Breast epithelium (tissue), 4 donors: Measurements from ENCODE around the gene C1orf105. TPM values are rescaled to one million over a fixed set of nuclear protein-coding genes. Genes with fewer than 3 reads are reported as not detected.
"Not testable (repeated sequence)": the region's sequence is repeated elsewhere in the genome, so short reads cannot be mapped to it uniquely, and the experiment has no call there.

Source experiments
- DNase-seq, 2 donors: peaks; one replicate each; pipeline ENCODE4 v3.0.0-alpha.2; 2019; ENCODE audit warnings: low spot score in 2 of 2
- H3K27ac ChIP-seq, 2 donors: fragments of 200-600 bp; sonication (generic) in 1 of 2; one replicate each; pipeline ENCODE4 v1.5.1; 2016 to 2019; ENCODE audit warnings: mild to moderate bottlenecking in 1 of 2
- H3K27me3 ChIP-seq, 2 donors: fragments of 200-600 bp; sonication (generic) in 1 of 2; one replicate each; pipeline versions ENCODE4 v1.5.1 to v1.6.0; 2017 to 2019; ENCODE audit warnings: control low read depth in 1 of 2, mild to moderate bottlenecking in 1 of 2
- H3K36me3 ChIP-seq: fragments of 200-600 bp; one replicate; pipeline ENCODE4 v1.5.1; 2019
- H3K4me1 ChIP-seq, 2 donors: fragments of 200-600 bp; sonication (generic); one replicate each; pipeline ENCODE4 v1.5.1; 2016 to 2019; ENCODE audit warnings: control low read depth in 1 of 2
- H3K4me3 ChIP-seq, 3 donors: fragments of 200-600 bp; sonication (generic); 1 replicate in 2 of 3; 2 replicates in 1 of 3; pipeline ENCODE4 v1.5.1; 2016 to 2019; ENCODE audit warnings: mild to moderate bottlenecking in 3 of 3, moderate library complexity in 2 of 3
- H3K9me3 ChIP-seq, 2 donors: fragments of 200-600 bp; sonication (generic) in 1 of 2; one replicate each; pipeline ENCODE4 v1.5.1; 2016 to 2019; ENCODE audit warnings: control low read depth in 1 of 2
- POLR2A ChIP-seq: fragments of 450-650 bp; IDR thresholded peaks from one replicate; pipeline ENCODE4 v1.6.1; 2016; ENCODE audit warnings: antibody characterized with exemption, mild to moderate bottlenecking, moderate library complexity
- POLR2AphosphoS5 ChIP-seq, 3 donors: sonication (generic); formaldehyde crosslinking; IDR thresholded peaks; one replicate each; pipeline ENCODE4 v1.6.1; 2017; ENCODE audit warnings: antibody characterized with exemption in 3 of 3
- intact Hi-C: fragments of 100-400 bp; cut with DNase I; formaldehyde crosslinking; loops from one replicate; pipeline ENCODE4 v1.15.1; 2023; ENCODE audit warnings: low total_unique reads
- total RNA-seq, 3 donors: library from RNA; depleted of rRNA; stranded (reverse); fragments of >200 nt; gene quantifications; one replicate each; pipeline ENCODE4 v1.1.0, GENCODE V29; 2016
- TF ChIP-seq, protein P1 (sequence below), 3 donors: fragments of 450-650 bp; IDR thresholded peaks; one replicate each; pipeline ENCODE4 v1.5.1; 2016 to 2017; ENCODE audit warnings: antibody characterized with exemption in 3 of 3, mild to moderate bottlenecking in 3 of 3, moderate library complexity in 3 of 3

C1orf105 gene
- total RNA-seq, 3 donors from 2014 or later: not detected

DNA sequence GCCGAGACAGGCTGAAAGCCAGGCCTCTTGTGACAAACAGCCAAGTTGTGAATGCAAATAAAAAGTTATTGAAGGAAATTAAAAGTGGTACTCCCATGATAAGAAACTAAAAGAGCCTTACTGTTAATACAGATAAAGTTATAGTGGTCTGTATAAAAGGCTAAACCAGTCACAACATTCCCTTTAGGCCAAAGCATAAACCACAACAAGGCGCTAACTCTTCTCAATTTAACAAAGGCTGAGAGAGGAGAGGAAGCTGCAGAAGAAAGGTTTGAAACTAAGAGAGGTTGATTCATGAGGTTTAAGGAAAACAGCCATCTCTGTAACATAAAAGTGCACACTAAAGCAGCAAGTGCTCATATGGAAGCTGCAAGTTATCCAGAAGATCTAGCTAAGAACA is 10.7 kb downstream of the C1orf105 start:
- H3K27ac ChIP-seq: peak overlapping the region in 1 of 2 donors; percentile 80
- no peaks in the 10 kb centered on the region for H3K27me3 ChIP-seq
- H3K36me3 ChIP-seq: no peaks in the 10 kb centered on the region
- no peak overlapping the region for H3K4me3 ChIP-seq
- no peaks in the 10 kb centered on the region for H3K9me3 ChIP-seq
- TF ChIP-seq POLR2AphosphoS5 (IDR thresholded peaks at IDR 0.05): no peak
- no peak for TF ChIP-seq POLR2A
- TF ChIP-seq, protein P1, sequence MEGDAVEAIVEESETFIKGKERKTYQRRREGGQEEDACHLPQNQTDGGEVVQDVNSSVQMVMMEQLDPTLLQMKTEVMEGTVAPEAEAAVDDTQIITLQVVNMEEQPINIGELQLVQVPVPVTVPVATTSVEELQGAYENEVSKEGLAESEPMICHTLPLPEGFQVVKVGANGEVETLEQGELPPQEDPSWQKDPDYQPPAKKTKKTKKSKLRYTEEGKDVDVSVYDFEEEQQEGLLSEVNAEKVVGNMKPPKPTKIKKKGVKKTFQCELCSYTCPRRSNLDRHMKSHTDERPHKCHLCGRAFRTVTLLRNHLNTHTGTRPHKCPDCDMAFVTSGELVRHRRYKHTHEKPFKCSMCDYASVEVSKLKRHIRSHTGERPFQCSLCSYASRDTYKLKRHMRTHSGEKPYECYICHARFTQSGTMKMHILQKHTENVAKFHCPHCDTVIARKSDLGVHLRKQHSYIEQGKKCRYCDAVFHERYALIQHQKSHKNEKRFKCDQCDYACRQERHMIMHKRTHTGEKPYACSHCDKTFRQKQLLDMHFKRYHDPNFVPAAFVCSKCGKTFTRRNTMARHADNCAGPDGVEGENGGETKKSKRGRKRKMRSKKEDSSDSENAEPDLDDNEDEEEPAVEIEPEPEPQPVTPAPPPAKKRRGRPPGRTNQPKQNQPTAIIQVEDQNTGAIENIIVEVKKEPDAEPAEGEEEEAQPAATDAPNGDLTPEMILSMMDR (IDR thresholded peaks at IDR 0.05): no peak
- DNase-seq: no peak
- intact Hi-C loops: no loop called here
- no peaks in the 10 kb centered on the region for H3K4me1 ChIP-seq

DNA sequence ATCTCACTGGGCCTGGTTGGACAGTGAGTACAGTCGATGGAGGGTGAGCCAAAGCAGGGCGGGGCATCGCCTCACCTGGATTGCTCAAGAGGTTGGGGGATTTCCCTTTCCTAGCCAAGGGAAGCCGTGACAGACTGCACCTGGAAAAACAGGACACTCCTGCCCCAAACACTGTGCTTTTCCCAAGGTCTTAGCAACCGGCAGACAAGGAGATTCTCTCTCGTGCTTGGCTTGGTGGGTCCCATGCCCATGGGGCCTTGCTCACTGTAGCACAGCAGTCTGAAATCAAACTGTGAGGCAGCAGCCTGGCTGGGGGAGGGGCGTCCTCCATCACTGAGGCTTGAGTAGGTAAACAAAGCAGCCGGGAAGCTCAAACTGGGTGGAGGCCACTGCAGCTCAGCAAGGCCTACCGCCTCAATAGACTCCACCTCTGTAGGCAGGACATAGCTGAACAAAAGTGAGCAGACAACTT is 11.3 kb downstream of the C1orf105 start:
- Histone ChIP-seq H3K4me3 (peak overlapping the region in 2 of 3 donors; percentile 12 to 16), H3K27ac (peak overlapping the region; percentile 80 to 83), H3K9me3 (no peaks in the 10 kb centered on the region), H3K36me3 (no peaks in the 10 kb centered on the region), H3K27me3 (no peaks in the 10 kb centered on the region), H3K4me1 (no peaks in the 10 kb centered on the region)
- TF ChIP-seq POLR2A (no peak), POLR2AphosphoS5 (IDR thresholded peaks at IDR 0.05) (no peak)
- TF ChIP-seq, protein P1 (IDR thresholded peaks at IDR 0.05): no peak
- DNase-seq: peak; percentile 68 to 72
- intact Hi-C loops: no loop called here

DNA sequence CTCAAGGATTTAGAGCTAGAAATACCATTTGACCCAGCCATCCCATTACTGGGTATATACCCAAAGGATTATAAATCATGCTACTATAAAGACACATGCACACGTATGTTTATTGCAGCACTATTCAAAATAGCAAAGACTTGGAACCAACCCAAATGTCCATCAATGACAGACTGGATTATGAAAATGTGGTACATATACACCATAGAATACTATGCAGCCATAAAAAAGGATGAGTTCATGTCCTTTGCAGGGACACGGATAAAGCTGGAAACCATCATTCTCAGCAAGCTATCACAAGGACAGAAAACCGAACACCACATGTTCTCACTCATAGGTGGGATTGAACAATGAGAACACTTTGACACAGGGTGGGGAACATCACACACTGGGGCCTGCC is 16.7 kb downstream of the C1orf105 start:
- H3K4me1 ChIP-seq, H3K4me3 ChIP-seq, intact Hi-C loops, DNase-seq, H3K27me3 ChIP-seq, H3K9me3 ChIP-seq, H3K36me3 ChIP-seq, H3K27ac ChIP-seq: not testable (repeated sequence)

GRCh38 chr1:172442404-172442803 is 21.9 kb downstream of the C1orf105 start:
- Histone ChIP-seq H3K4me3 (peak overlapping the region in 1 of 3 donors; percentile 74), H3K4me1 (peaks cover 0 to 13% of the 10 kb centered on the region in 2 donors), H3K27me3 (no peaks in the 10 kb centered on the region), H3K36me3 (no peaks in the 10 kb centered on the region), H3K9me3 (no peaks in the 10 kb centered on the region), H3K27ac (no peak overlapping the region)
- intact Hi-C loops: no loop called here
- no peak for DNase-seq
- no peak for TF ChIP-seq POLR2AphosphoS5 (IDR thresholded peaks at IDR 0.05)
- TF ChIP-seq, protein P1 (IDR thresholded peaks at IDR 0.05): no peak

- TF ChIP-seq POLR2AphosphoS5 (IDR thresholded peaks at IDR 0.05) (no peak), POLR2A (no peak)
- TF ChIP-seq, protein P1 (IDR thresholded peaks at IDR 0.05): no peak
- Histone ChIP-seq H3K4me1 (peaks cover 0 to 13% of the 10 kb centered on the region in 2 donors), H3K36me3 (no peaks in the 10 kb centered on the region), H3K27ac (peak overlapping the region in 1 of 2 donors; percentile 90), H3K27me3 (no peaks in the 10 kb centered on the region), H3K9me3 (no peaks in the 10 kb centered on the region), H3K4me3 (peak overlapping the region; percentile 74 to 96 (median 95))
- no peak for DNase-seq
- intact Hi-C loops: no loop called here
Measured at GRCh38 chr1:172442843-172443565, 22.5 kb downstream of the C1orf105 start.
